ENCODE measurements around the gene AMER2.

AMER2 gene

GRCh38 chr13:25171517-25172302, at the start of gene AMER2:
Gene AMER2, minus strand, starts transcription at chr13:25172288. Its CDS starts 669 bp downstream, at chr13:25171619.
- DNase-seq = peak; percentile 81 to 98 (median 90)
- intact Hi-C loops (cut with DNase I) = loop anchor here (5.0 to 10.0 kb wide), 2 partner anchors 73 to 116 kb away; partner anchors contain the start of gene MTMR6

GRCh38 chr13:25218019-25218418, 45.9 kb upstream of the AMER2 start:
- intact Hi-C loops (cut with DNase I) = no loop called here
- no peak for DNase-seq

- intact Hi-C loops (cut with DNase I) = no loop called here
- DNase-seq = no peak
These were observed 45.2 kb upstream of the AMER2 start for GRCh38 chr13:25217023-25217885.

- intact Hi-C loops (cut with DNase I) = no loop called here
- no peak for DNase-seq
These were observed 43.1 kb upstream of the AMER2 start for GRCh38 chr13:25215253-25215575.

- intact Hi-C loops (cut with DNase I) = no loop called here
- no peak for DNase-seq
These were observed 42.6 kb upstream of the AMER2 start for GRCh38 chr13:25214491-25215252.

GRCh38 chr13:25213715-25214114, 41.6 kb upstream of the AMER2 start:
- intact Hi-C loops (cut with DNase I) = no loop called here

GRCh38 chr13:25210842-25211569, 38.9 kb upstream of the AMER2 start:
- intact Hi-C loops (cut with DNase I) = no loop called here
- peak in 1 of 10 donors; percentile 45 for DNase-seq

More at GRCh38 chr13:25213715-25214114, 41.6 kb upstream of the AMER2 start:
- DNase-seq = no peak

GRCh38 chr13:25207291-25207810, 35.3 kb upstream of the AMER2 start:
- intact Hi-C loops (cut with DNase I) = no loop called here
- no peak for DNase-seq

- no peak for DNase-seq
- intact Hi-C loops (cut with DNase I) = no loop called here
These were observed 32.8 kb upstream of the AMER2 start for GRCh38 chr13:25204863-25205262.

- intact Hi-C loops (cut with DNase I) = no loop called here
These were observed 31.1 kb upstream of the AMER2 start for GRCh38 chr13:25203127-25203740.

GRCh38 chr13:25200783-25201182, 28.7 kb upstream of the AMER2 start:
- intact Hi-C loops (cut with DNase I) = no loop called here
- no peak for DNase-seq

More at GRCh38 chr13:25203127-25203740, 31.1 kb upstream of the AMER2 start:
- peak in 1 of 10 donors; percentile 43 for DNase-seq

GRCh38 chr13:25198647-25199046, 26.6 kb upstream of the AMER2 start:
- intact Hi-C loops (cut with DNase I) = no loop called here
- DNase-seq = no peak

GRCh38 chr13:25196971-25197370, 24.9 kb upstream of the AMER2 start:
- DNase-seq = no peak
- intact Hi-C loops (cut with DNase I) = no loop called here

- intact Hi-C loops (cut with DNase I) = no loop called here
- DNase-seq = peak; percentile 71 to 98 (median 85)
These were observed 20.8 kb upstream of the AMER2 start for GRCh38 chr13:25192936-25193335.

- intact Hi-C loops (cut with DNase I) = no loop called here
- peak in 2 of 10 donors; percentile 18 to 49 for DNase-seq
These were observed 20.4 kb upstream of the AMER2 start for GRCh38 chr13:25192489-25192888.

- intact Hi-C loops (cut with DNase I) = no loop called here
- DNase-seq = no peak
These were observed 20.0 kb upstream of the AMER2 start for GRCh38 chr13:25192052-25192451.

- intact Hi-C loops (cut with DNase I) = no loop called here
- no peak for DNase-seq
These were observed 18.7 kb upstream of the AMER2 start for GRCh38 chr13:25190771-25191170.

GRCh38 chr13:25190256-25190655, 18.2 kb upstream of the AMER2 start:
- intact Hi-C loops (cut with DNase I) = no loop called here
- DNase-seq = no peak

GRCh38 chr13:25187596-25187995, 15.5 kb upstream of the AMER2 start:
- DNase-seq = peak in 1 of 10 donors; percentile 16
- intact Hi-C loops (cut with DNase I) = no loop called here
